ENCODE measurements around the gene DRAM1. TPM values are rescaled to one million over a fixed set of nuclear protein-coding genes. Genes with fewer than 3 reads are reported as not detected.

Gene DRAM1
- total RNA-seq, 4 donors from 2014 or later, result 10.0 to 24.9 (median 17.8) TPM

DNA sequence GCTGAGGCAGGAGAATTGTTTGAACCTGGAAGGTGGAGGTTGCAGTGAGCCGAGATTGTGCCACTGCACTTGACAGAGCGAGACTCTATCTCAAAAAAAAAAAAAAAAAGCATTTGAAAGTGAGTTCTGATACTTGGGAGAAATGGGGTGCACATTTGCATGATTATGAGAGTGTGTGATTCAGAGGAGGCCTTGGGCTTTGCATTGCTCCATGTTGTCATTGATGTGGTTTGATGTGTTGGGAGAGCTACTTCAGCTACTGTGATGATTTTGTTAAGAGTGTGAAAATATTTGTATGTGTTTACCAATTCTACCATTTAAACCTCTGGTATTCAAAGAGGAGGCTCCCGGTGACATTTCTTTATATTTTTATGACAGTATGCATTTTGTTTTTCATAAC, 24.4 kb downstream of the DRAM1 start:
- H3K9me3 ChIP-seq, result no peaks in the 10 kb centered on the region
- TF ChIP-seq POLR2AphosphoS5 (IDR thresholded peaks at IDR 0.05), result no peak
- no peak for TF ChIP-seq POLR2A (IDR thresholded peaks at IDR 0.05; ENCODE audit: low read depth)
- no peak for TF ChIP-seq EP300 (IDR thresholded peaks at IDR 0.05)
- TF ChIP-seq CTCF (IDR thresholded peaks at IDR 0.05), result no peak
- WGBS, result 82% methylated on average over 3 of the region's 3 CpGs
- no peaks in the 10 kb centered on the region for H3K27me3 ChIP-seq
- H3K27ac ChIP-seq (replicated peaks in 1 of 4), result no peak overlapping the region
- intact Hi-C loops (cut with DNase I), result no loop called here
- DNase-seq (ENCODE audit: extremely low spot score), result no peak
- peaks cover 0 to 44% (median 10%) of the 10 kb centered on the region in 4 donors for H3K36me3 ChIP-seq
- no peak overlapping the region for H3K4me3 ChIP-seq
- peaks cover 0 to 4% (median 0%) of the 10 kb centered on the region in 4 donors for H3K4me1 ChIP-seq

DNA sequence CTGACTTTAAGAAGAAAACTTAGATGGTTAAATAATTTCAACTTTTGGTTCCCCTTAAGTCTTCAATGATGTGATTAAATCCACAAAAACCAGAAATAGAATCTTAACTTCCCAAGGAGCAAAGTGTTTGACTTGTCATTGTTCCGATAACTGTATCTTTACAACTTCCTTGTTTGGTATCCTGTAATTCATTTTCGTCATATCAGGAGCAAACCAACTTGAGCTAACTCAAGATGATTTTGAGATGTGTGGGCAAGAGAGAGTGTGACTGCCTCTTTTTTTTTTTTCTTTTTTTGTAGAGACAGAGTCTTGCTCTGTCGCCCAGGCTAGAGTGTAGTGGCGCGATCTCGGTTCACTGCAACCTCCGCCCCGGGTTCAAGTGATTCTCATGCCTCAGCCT, 25.3 kb downstream of the DRAM1 start:
- Histone ChIP-seq H3K9me3 (no peaks in the 10 kb centered on the region), H3K4me3 (no peak overlapping the region), H3K36me3 (peaks cover 0 to 44% (median 10%) of the 10 kb centered on the region in 4 donors), H3K4me1 (peaks cover 0 to 4% (median 0%) of the 10 kb centered on the region in 4 donors), H3K27ac (replicated peaks in 1 of 4) (no peak overlapping the region), H3K27me3 (no peaks in the 10 kb centered on the region)
- intact Hi-C loops (cut with DNase I), result no loop called here
- DNase-seq (ENCODE audit: extremely low spot score), result no peak
- 90% methylated on average over 8 of the region's 8 CpGs for WGBS
- TF ChIP-seq POLR2A (IDR thresholded peaks at IDR 0.05; ENCODE audit: low read depth), result no peak
- no peak for TF ChIP-seq POLR2AphosphoS5 (IDR thresholded peaks at IDR 0.05)
- no peak for TF ChIP-seq EP300 (IDR thresholded peaks at IDR 0.05)
- TF ChIP-seq CTCF (IDR thresholded peaks at IDR 0.05), result no peak

GRCh38 chr12:101906226-101906625, 28.8 kb downstream of the DRAM1 start:
- no peak overlapping the region for H3K27ac ChIP-seq (replicated peaks in 1 of 4)
- peaks cover 0 to 4% (median 0%) of the 10 kb centered on the region in 4 donors for H3K4me1 ChIP-seq
- 72% methylated on average over 2 of the region's 2 CpGs for WGBS
- no peak overlapping the region for H3K4me3 ChIP-seq
- TF ChIP-seq POLR2A (IDR thresholded peaks at IDR 0.05; ENCODE audit: low read depth), result no peak
- no peak for TF ChIP-seq EP300 (IDR thresholded peaks at IDR 0.05)
- TF ChIP-seq CTCF (IDR thresholded peaks at IDR 0.05), result no peak
- TF ChIP-seq POLR2AphosphoS5 (IDR thresholded peaks at IDR 0.05), result no peak
- H3K9me3 ChIP-seq, result no peaks in the 10 kb centered on the region
- peaks cover 2 to 35% (median 16%) of the 10 kb centered on the region in 4 donors for H3K36me3 ChIP-seq
- intact Hi-C loops (cut with DNase I), result no loop called here
- H3K27me3 ChIP-seq, result no peaks in the 10 kb centered on the region
- DNase-seq (ENCODE audit: extremely low spot score), result no peak

- WGBS, result 95% methylated on average over 3 of the region's 3 CpGs
- intact Hi-C loops (cut with DNase I), result no loop called here
- Histone ChIP-seq H3K4me3 (no peak overlapping the region), H3K36me3 (peaks cover 0 to 21% (median 13%) of the 10 kb centered on the region in 4 donors), H3K4me1 (peaks cover 0 to 4% (median 0%) of the 10 kb centered on the region in 4 donors), H3K27me3 (no peaks in the 10 kb centered on the region), H3K9me3 (no peaks in the 10 kb centered on the region), H3K27ac (replicated peaks in 1 of 4) (no peak overlapping the region)
- TF ChIP-seq POLR2AphosphoS5 (IDR thresholded peaks at IDR 0.05), result no peak
- no peak for TF ChIP-seq POLR2A (IDR thresholded peaks at IDR 0.05; ENCODE audit: low read depth)
- TF ChIP-seq EP300 (IDR thresholded peaks at IDR 0.05), result no peak
- no peak for TF ChIP-seq CTCF (IDR thresholded peaks at IDR 0.05)
- no peak for DNase-seq (ENCODE audit: extremely low spot score)
Observed at GRCh38 chr12:101908395-101908794, 31.0 kb downstream of the DRAM1 start.

DNA sequence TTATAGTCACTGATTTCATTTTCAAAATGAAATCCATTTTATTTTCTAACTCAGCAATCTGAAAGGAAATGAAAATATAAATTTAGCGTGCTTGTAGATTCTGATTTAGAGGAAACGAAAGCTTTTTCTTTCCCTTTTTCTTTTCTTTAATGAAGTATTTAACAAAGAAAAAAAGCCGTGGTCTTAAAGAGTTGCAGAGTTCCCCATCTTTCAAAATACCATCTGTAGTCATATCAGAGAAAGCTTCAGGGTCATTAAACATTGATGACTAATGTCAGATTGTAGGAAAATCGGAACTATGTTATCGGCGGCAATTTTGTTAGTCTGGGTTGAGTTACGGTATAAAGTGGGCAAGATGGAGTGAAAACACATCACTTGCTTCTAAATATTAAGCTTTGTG, 32.3 kb downstream of the DRAM1 start:
- no peak for TF ChIP-seq POLR2A (IDR thresholded peaks at IDR 0.05; ENCODE audit: low read depth)
- TF ChIP-seq CTCF (IDR thresholded peaks at IDR 0.05), result no peak
- TF ChIP-seq POLR2AphosphoS5 (IDR thresholded peaks at IDR 0.05), result no peak
- no peak for TF ChIP-seq EP300 (IDR thresholded peaks at IDR 0.05)
- no peaks in the 10 kb centered on the region for H3K9me3 ChIP-seq
- DNase-seq (ENCODE audit: extremely low spot score), result no peak
- H3K4me3 ChIP-seq, result no peak overlapping the region
- no peak overlapping the region for H3K27ac ChIP-seq (replicated peaks in 1 of 4)
- intact Hi-C loops (cut with DNase I), result no loop called here
- 74% methylated on average over 7 of the region's 7 CpGs for WGBS
- H3K27me3 ChIP-seq, result no peaks in the 10 kb centered on the region
- peaks cover 0 to 27% (median 13%) of the 10 kb centered on the region in 4 donors for H3K36me3 ChIP-seq
- H3K4me1 ChIP-seq, result no peaks in the 10 kb centered on the region
